Naive thymus-derived CD4-positive, alpha-beta T cell (primary cell): ENCODE data around the gene BCAS3. TPM values are rescaled to one million over a fixed set of nuclear protein-coding genes. Genes with fewer than 3 reads are reported as not detected.

ENCODE experiments used
- ATAC-seq: fragments of 150-1000 bp; cut with Tn5 transposase; 2 replicates; pipeline ENCODE4 v1.10.0; 2021; ENCODE audit warnings: mild to moderate bottlenecking, moderate library complexity
- CTCF ChIA-PET: fragments of 350-600 bp; sonication (Branson Sonifier 250); formaldehyde crosslinking; loops from one replicate; lab custom pipeline; 2021; ENCODE audit warnings: antibody characterized with exemption; lab: Charles Lee
- POLR2A ChIA-PET: fragments of 350-600 bp; sonication (Branson Sonifier 250); formaldehyde crosslinking; loops from one replicate; lab custom pipeline; 2021; ENCODE audit warnings: antibody characterized with exemption, inconsistent platforms; lab: Charles Lee
- DNase-seq, 9 donors: peaks; one replicate each; pipeline versions ENCODE4 v3.0.0 to v3.0.0-alpha.2; 2020 to 2022; ENCODE audit warnings: mixed read lengths in 1 of 9
- H3K27ac ChIP-seq: one replicate; pipeline ENCODE4 v1.7.0; 2013; ENCODE audit warnings: mild to moderate bottlenecking, low read depth, low read length, moderate library complexity
- H3K27me3 ChIP-seq, 2 donors: one replicate each; pipeline ENCODE4 v1.7.0; 2013; ENCODE audit warnings: low read length in 2 of 2, mild to moderate bottlenecking in 2 of 2, moderate library complexity in 2 of 2; ENCODE audit not compliant: control insufficient read depth in 2 of 2, insufficient read depth in 2 of 2
- H3K36me3 ChIP-seq, 3 experiments: 1 replicate in 2 of 3; 2 replicates in 1 of 3; pipeline ENCODE4 v1.7.0; 2013; ENCODE audit warnings: low read length in 3 of 3, mild to moderate bottlenecking in 3 of 3, moderate library complexity in 1 of 3; ENCODE audit not compliant: insufficient read depth in 3 of 3, control insufficient read depth in 2 of 3
- H3K4me1 ChIP-seq, 2 donors: one replicate each; pipeline ENCODE4 v1.7.0; 2013; ENCODE audit warnings: low read length in 2 of 2, mild to moderate bottlenecking in 2 of 2, moderate library complexity in 1 of 2; ENCODE audit not compliant: control insufficient read depth in 2 of 2, insufficient read depth in 2 of 2
- H3K4me3 ChIP-seq: 2 replicates; pipeline ENCODE4 v1.7.0; 2013; ENCODE audit warnings: mild to moderate bottlenecking, low read length
- H3K9me3 ChIP-seq, 3 experiments: 1 replicate in 2 of 3; 2 replicates in 1 of 3; pipeline ENCODE4 v1.7.0; 2013; ENCODE audit warnings: low read length in 3 of 3; ENCODE audit not compliant: control insufficient read depth in 2 of 3
- H3K27ac Mint-ChIP-seq, 9 donors: one replicate each; pipeline ENCODE4 v1.8.0; 2020 to 2022; ENCODE audit warnings: mixed read lengths in 9 of 9, mild to moderate bottlenecking in 8 of 9, moderate library complexity in 5 of 9, inconsistent platforms in 2 of 9
- H3K27me3 Mint-ChIP-seq, 5 donors: one replicate each; pipeline ENCODE4 v1.8.0; 2021 to 2022; ENCODE audit warnings: mixed read lengths in 5 of 5, mild to moderate bottlenecking in 1 of 5
- H3K36me3 Mint-ChIP-seq, 5 donors: one replicate each; pipeline ENCODE4 v1.8.0; 2020 to 2022; ENCODE audit warnings: mixed read lengths in 5 of 5, mild to moderate bottlenecking in 3 of 5, inconsistent platforms in 1 of 5
- H3K4me1 Mint-ChIP-seq, 7 donors: one replicate each; pipeline ENCODE4 v1.8.0; 2020 to 2022; ENCODE audit warnings: mixed read lengths in 7 of 7, mild to moderate bottlenecking in 3 of 7, inconsistent platforms in 1 of 7
- H3K4me3 Mint-ChIP-seq, 10 donors: one replicate each; pipeline ENCODE4 v1.8.0; 2020 to 2022; ENCODE audit warnings: mild to moderate bottlenecking in 10 of 10, mixed read lengths in 10 of 10, moderate library complexity in 6 of 10, inconsistent platforms in 2 of 10
- H3K9me3 Mint-ChIP-seq, 11 donors: one replicate each; pipeline ENCODE4 v1.8.0; 2020 to 2022; ENCODE audit warnings: mixed read lengths in 11 of 11, mild to moderate bottlenecking in 4 of 11, inconsistent platforms in 1 of 11, moderate library complexity in 1 of 11
- intact Hi-C, 2 donors: fragments of 100-400 bp; cut with micrococcal nuclease; formaldehyde crosslinking; loops; one replicate each; pipeline ENCODE4 v1.15.1; 2023
- polyA plus RNA-seq, 2 donors: library from polyadenylated mRNA; unstranded; fragments of 300-500 nt; fragmentation: Illumina TruSeq; gene quantifications; one replicate each; pipeline ENCODE4 v1.2.3, GENCODE V29; 2021
- total RNA-seq, 6 experiments: library from RNA in 5 of 6; stranded (reverse) in 5 of 6; gene quantifications; 1 replicate in 5 of 6; 2 replicates in 1 of 6; pipeline ENCODE4 v1.2.3 and lab custom pipeline; 2021 to 2026

BCAS3 gene
- total and polyA plus RNA-seq, 7 experiments from 2014 or later: 18.4 to 57.8 (median 37.5) TPM

- H3K4me3 ChIP-seq: no peak overlapping the region
- Mint-ChIP-seq H3K27ac (no peak overlapping the region), H3K27me3 (no peaks in the 10 kb centered on the region), H3K36me3 (peaks cover 0 to 22% (median 4%) of the 10 kb centered on the region in 5 donors), H3K9me3 (no peaks in the 10 kb centered on the region), H3K4me1 (no peaks in the 10 kb centered on the region), H3K4me3 (no peak overlapping the region)
- ATAC-seq: no peak
- intact Hi-C loops: no loop called here
- no peaks in the 10 kb centered on the region for H3K27me3 ChIP-seq
- H3K9me3 ChIP-seq: no peaks in the 10 kb centered on the region
- POLR2A ChIA-PET: no interaction called here
- DNase-seq: no peak
- H3K4me1 ChIP-seq: no peaks in the 10 kb centered on the region
- no peaks in the 10 kb centered on the region for H3K36me3 ChIP-seq
- no peak overlapping the region for H3K27ac ChIP-seq
- CTCF ChIA-PET: no interaction called here
These were observed 690.6 kb downstream of the BCAS3 start for GRCh38 chr17:61368049-61368831.

- ChIA-PET POLR2A (no interaction called here), CTCF (no interaction called here)
- no peaks in the 10 kb centered on the region for H3K4me1 Mint-ChIP-seq
These were observed 691.3 kb downstream of the BCAS3 start for GRCh38 chr17:61368832-61369450.

GRCh38 chr17:61369751-61370150 is 692.1 kb downstream of the BCAS3 start:
- CTCF ChIA-PET: interaction anchor here (0.5 to 0.7 kb wide), 2 partner anchors 107 to 429 kb away, joined by 3 to 5 read pairs; no protein-coding TSS in a partner anchor
- DNase-seq (no peak), ATAC-seq (no peak)
- H3K27ac Mint-ChIP-seq: no peak overlapping the region
- H3K36me3 Mint-ChIP-seq: peaks cover 0 to 27% (median 8%) of the 10 kb centered on the region in 5 donors
- no peaks in the 10 kb centered on the region for H3K9me3 Mint-ChIP-seq
- H3K4me3 Mint-ChIP-seq: no peak overlapping the region
- no peaks in the 10 kb centered on the region for H3K4me1 ChIP-seq
- POLR2A ChIA-PET: no interaction called here
- no peaks in the 10 kb centered on the region for H3K4me1 Mint-ChIP-seq
- H3K27me3 ChIP-seq: no peaks in the 10 kb centered on the region
- no peak overlapping the region for H3K27ac ChIP-seq
- H3K27me3 Mint-ChIP-seq: no peaks in the 10 kb centered on the region
- no peaks in the 10 kb centered on the region for H3K9me3 ChIP-seq
- intact Hi-C loops: no loop called here
- no peaks in the 10 kb centered on the region for H3K36me3 ChIP-seq
- no peak overlapping the region for H3K4me3 ChIP-seq

More at GRCh38 chr17:61368832-61369450, 691.3 kb downstream of the BCAS3 start:
- Mint-ChIP-seq H3K27ac (peak overlapping the region in 1 of 9 donors; percentile 33), H3K4me3 (no peak overlapping the region), H3K36me3 (peaks cover 0 to 22% (median 4%) of the 10 kb centered on the region in 5 donors), H3K27me3 (no peaks in the 10 kb centered on the region), H3K9me3 (no peaks in the 10 kb centered on the region)
- no peaks in the 10 kb centered on the region for H3K27me3 ChIP-seq
- ATAC-seq: no peak
- H3K27ac ChIP-seq: no peak overlapping the region
- no peaks in the 10 kb centered on the region for H3K4me1 ChIP-seq
- no peaks in the 10 kb centered on the region for H3K9me3 ChIP-seq
- DNase-seq: no peak
- H3K4me3 ChIP-seq: no peak overlapping the region
- intact Hi-C loops: no loop called here
- no peaks in the 10 kb centered on the region for H3K36me3 ChIP-seq

GRCh38 chr17:61371179-61371578 is 693.5 kb downstream of the BCAS3 start:
- no peak overlapping the region for H3K27ac Mint-ChIP-seq
- intact Hi-C loops: no loop called here

GRCh38 chr17:61371606-61372005 is 694.0 kb downstream of the BCAS3 start:
- CTCF ChIA-PET: no interaction called here
- H3K27ac Mint-ChIP-seq: no peak overlapping the region
- no peaks in the 10 kb centered on the region for H3K4me1 ChIP-seq
- H3K4me3 ChIP-seq: no peak overlapping the region
- ATAC-seq (no peak), DNase-seq (no peak)
- no peak overlapping the region for H3K4me3 Mint-ChIP-seq
- H3K9me3 Mint-ChIP-seq: no peaks in the 10 kb centered on the region
- no peak overlapping the region for H3K27ac ChIP-seq
- POLR2A ChIA-PET: no interaction called here
- H3K36me3 ChIP-seq: no peaks in the 10 kb centered on the region
- H3K9me3 ChIP-seq: no peaks in the 10 kb centered on the region
- H3K36me3 Mint-ChIP-seq: peaks cover 0 to 22% (median 11%) of the 10 kb centered on the region in 5 donors
- intact Hi-C loops: no loop called here
- no peaks in the 10 kb centered on the region for H3K27me3 Mint-ChIP-seq
- no peaks in the 10 kb centered on the region for H3K4me1 Mint-ChIP-seq
- H3K27me3 ChIP-seq: no peaks in the 10 kb centered on the region

More at GRCh38 chr17:61371179-61371578, 693.5 kb downstream of the BCAS3 start:
- no peak for ATAC-seq
- Histone ChIP-seq H3K27ac (no peak overlapping the region), H3K27me3 (no peaks in the 10 kb centered on the region), H3K36me3 (no peaks in the 10 kb centered on the region), H3K9me3 (no peaks in the 10 kb centered on the region), H3K4me1 (no peaks in the 10 kb centered on the region), H3K4me3 (no peak overlapping the region)
- H3K36me3 Mint-ChIP-seq: peaks cover 0 to 19% (median 9%) of the 10 kb centered on the region in 5 donors
- no peaks in the 10 kb centered on the region for H3K27me3 Mint-ChIP-seq
- no peaks in the 10 kb centered on the region for H3K4me1 Mint-ChIP-seq
- CTCF ChIA-PET: no interaction called here
- no peaks in the 10 kb centered on the region for H3K9me3 Mint-ChIP-seq
- no peak for DNase-seq
- POLR2A ChIA-PET: no interaction called here
- no peak overlapping the region for H3K4me3 Mint-ChIP-seq

- Mint-ChIP-seq H3K9me3 (no peaks in the 10 kb centered on the region), H3K27ac (no peak overlapping the region), H3K27me3 (no peaks in the 10 kb centered on the region), H3K4me1 (no peaks in the 10 kb centered on the region), H3K36me3 (peaks cover 0 to 26% (median 11%) of the 10 kb centered on the region in 5 donors), H3K4me3 (no peak overlapping the region)
- H3K4me1 ChIP-seq: no peaks in the 10 kb centered on the region
- ATAC-seq (no peak), DNase-seq (no peak)
- H3K36me3 ChIP-seq: no peaks in the 10 kb centered on the region
- H3K4me3 ChIP-seq: no peak overlapping the region
- H3K9me3 ChIP-seq: no peaks in the 10 kb centered on the region
- CTCF ChIA-PET: interaction anchor here (0.9 kb wide), 1 partner anchor 371 kb away, joined by 3 read pairs; no protein-coding TSS in a partner anchor
- intact Hi-C loops: no loop called here
- POLR2A ChIA-PET: no interaction called here
- no peak overlapping the region for H3K27ac ChIP-seq
- H3K27me3 ChIP-seq: no peaks in the 10 kb centered on the region
These were observed 694.8 kb downstream of the BCAS3 start for GRCh38 chr17:61372436-61372835.
